DND-41 (cell line): ENCODE results near the gene TIMM50.

Experiments
- CTCF ChIP-seq: IDR thresholded peaks from 2 replicates; pipeline ENCODE4 v1.5.1; 2012; ENCODE audit warnings: borderline replicate concordance, low read length, moderate library complexity, mild to moderate bottlenecking; ENCODE audit not compliant: poor library complexity, severe bottlenecking; ENCODE audit errors: extremely low read depth
- EZH2 ChIP-seq: IDR thresholded peaks from 3 replicates; pipeline ENCODE4 v1.6.1; 2012; ENCODE audit warnings: borderline replicate concordance, low read depth, mild to moderate bottlenecking, moderate library complexity, low read length, inconsistent platforms; ENCODE audit not compliant: severe bottlenecking

GRCh38 chr19:39506598-39506943, 25.9 kb downstream of the TIMM50 start:
- TF ChIP-seq CTCF, result no peak
- no peak for TF ChIP-seq EZH2
